H1 (cell line): ENCODE measurements around the gene SERTAD2. TPM values are rescaled to one million over a fixed set of nuclear protein-coding genes. Genes with fewer than 3 reads are reported as not detected.

Experiments used
- CTCF ChIA-PET: fragments of 300-600 bp; sonication (Branson Sonifier 250); formaldehyde crosslinking; loops from one replicate; lab custom pipeline; 2021; ENCODE audit not compliant: partially characterized antibody; lab: Charles Lee
- POLR2A ChIA-PET: fragments of 300-600 bp; sonication (Branson Sonifier 250); formaldehyde crosslinking; loops from one replicate; lab custom pipeline; 2021; ENCODE audit warnings: inconsistent platforms; ENCODE audit not compliant: partially characterized antibody; lab: Charles Lee
- DNase-seq, 2 experiments: peaks; one replicate each; pipeline versions ENCODE4 v3.0.0 to v3.0.0-alpha.2; 2010 to 2022; ENCODE audit warnings: low spot score in 2 of 2, low read depth in 1 of 2, mixed read lengths in 1 of 2
- FAIRE-seq: peaks from 2 replicates; lab custom pipeline; 2011; peaks lifted over from hg19 to GRCh38; lab: Jason Lieb, UNC
- H2AFZ ChIP-seq: 2 replicates; pipeline ENCODE4 v1.8.1; 2012; ENCODE audit warnings: low read length, inconsistent platforms
- H2AK5ac ChIP-seq: 2 replicates; pipeline ENCODE4 v1.6.1; 2013; ENCODE audit warnings: low read depth, low read length
- H2BK120ac ChIP-seq: replicated peaks from 2 replicates; pipeline ENCODE3; 2013; ENCODE audit warnings: low read depth, low read length, inconsistent platforms
- H2BK12ac ChIP-seq: 2 replicates; pipeline ENCODE4 v1.6.1; 2013; ENCODE audit warnings: low read depth, low read length
- H2BK15ac ChIP-seq: 2 replicates; pipeline ENCODE4 v1.6.1; 2013; ENCODE audit warnings: low read length
- H2BK20ac ChIP-seq: 2 replicates; pipeline ENCODE4 v1.6.1; 2013; ENCODE audit warnings: low read length
- H2BK5ac ChIP-seq: 2 replicates; pipeline ENCODE4 v1.6.1; 2013; ENCODE audit warnings: low read depth, low read length
- H3K14ac ChIP-seq: 2 replicates; pipeline ENCODE4 v1.6.1; 2013; ENCODE audit warnings: inconsistent platforms; ENCODE audit not compliant: insufficient read length
- H3K18ac ChIP-seq: 2 replicates; pipeline ENCODE4 v1.6.1; 2013; ENCODE audit warnings: low read length; ENCODE audit errors: extremely low read depth
- H3K23ac ChIP-seq: 2 replicates; pipeline ENCODE4 v1.6.1; 2013; ENCODE audit warnings: inconsistent platforms; ENCODE audit not compliant: insufficient read length
- H3K23me2 ChIP-seq: 2 replicates; pipeline ENCODE4 v1.6.1; 2013; ENCODE audit warnings: low read depth, low read length
- H3K27ac ChIP-seq: 2 replicates; pipeline ENCODE4 v1.6.1; 2011; ENCODE audit warnings: low read depth, low read length, inconsistent platforms
- H3K27me3 ChIP-seq, 4 experiments: replicated peaks in 1 of 4; 1 replicate in 1 of 4; 2 replicates in 3 of 4; pipeline versions ENCODE4 v1.6.1 to v1.8.1; 2011 to 2013; ENCODE audit warnings: low read length in 3 of 4, mild to moderate bottlenecking in 3 of 4, inconsistent platforms in 2 of 4, mixed read lengths in 2 of 4, moderate library complexity in 1 of 4; ENCODE audit not compliant: control insufficient read depth in 3 of 4, insufficient read depth in 3 of 4; ENCODE audit errors: extremely low read depth in 1 of 4
- H3K36me3 ChIP-seq, 4 experiments: 2 replicates each; pipeline versions ENCODE4 v1.6.1 to v1.8.1; 2011 to 2013; ENCODE audit warnings: mild to moderate bottlenecking in 4 of 4, low read length in 3 of 4, moderate library complexity in 2 of 4, control low read depth in 1 of 4, inconsistent platforms in 1 of 4; ENCODE audit not compliant: insufficient read depth in 4 of 4, control insufficient read depth in 2 of 4
- H3K4ac ChIP-seq: replicated peaks from 2 replicates; pipeline ENCODE3; 2013; ENCODE audit warnings: low read length, low read depth, mixed read lengths, inconsistent platforms; ENCODE audit not compliant: insufficient read length
- H3K4me1 ChIP-seq, 4 experiments: replicated peaks in 1 of 4; 1 replicate in 1 of 4; 2 replicates in 3 of 4; pipeline versions ENCODE4 v1.6.1 to v1.8.1; 2011 to 2013; ENCODE audit warnings: low read length in 3 of 4, inconsistent platforms in 2 of 4, mixed read lengths in 1 of 4; ENCODE audit not compliant: insufficient read depth in 4 of 4, control insufficient read depth in 3 of 4
- H3K4me2 ChIP-seq, 2 experiments: 2 replicates each; pipeline versions ENCODE4 v1.6.1 to v1.8.1; 2011 to 2013; ENCODE audit warnings: low read depth in 2 of 2, low read length in 2 of 2, control low read depth in 1 of 2, inconsistent platforms in 1 of 2, mild to moderate bottlenecking in 1 of 2; ENCODE audit not compliant: insufficient read depth in 1 of 2
- H3K4me3 ChIP-seq, 4 experiments: fragments of 200-600, 300-600 bp in 1 of 4; sonication (generic), shearing (Covaris generic), sonication (Bioruptor Twin) in 1 of 4; 2 replicates each; pipeline versions ENCODE4 v1.5.1 to v1.8.1; 2011 to 2016; ENCODE audit warnings: low read length in 4 of 4, low read depth in 3 of 4, control low read depth in 2 of 4, inconsistent platforms in 2 of 4, mild to moderate bottlenecking in 2 of 4, mixed read lengths in 1 of 4, moderate library complexity in 1 of 4; ENCODE audit not compliant: insufficient read depth in 2 of 4; ENCODE audit errors: extremely low read depth in 1 of 4
- H3K56ac ChIP-seq: replicated peaks from 2 replicates; pipeline ENCODE3; 2013; ENCODE audit warnings: low read depth, mild to moderate bottlenecking, mixed read lengths, low read length, inconsistent platforms; ENCODE audit not compliant: insufficient read length
- H3K79me1 ChIP-seq: 2 replicates; pipeline ENCODE4 v1.6.1; 2013; ENCODE audit warnings: low read depth, low read length, control low read depth
- H3K79me2 ChIP-seq, 2 experiments: 2 replicates each; pipeline versions ENCODE4 v1.6.1 to v1.8.1; 2012 to 2013; ENCODE audit warnings: low read length in 2 of 2, mild to moderate bottlenecking in 2 of 2, inconsistent platforms in 1 of 2; ENCODE audit not compliant: insufficient read depth in 2 of 2, control insufficient read depth in 1 of 2
- H3K9ac ChIP-seq, 4 experiments: replicated peaks in 1 of 4; 1 replicate in 1 of 4; 2 replicates in 3 of 4; pipeline versions ENCODE4 v1.6.1 to v1.8.1; 2011 to 2013; ENCODE audit warnings: low read depth in 3 of 4, low read length in 3 of 4, control low read depth in 2 of 4, mild to moderate bottlenecking in 2 of 4, moderate library complexity in 2 of 4, inconsistent platforms in 1 of 4; ENCODE audit errors: extremely low read depth in 1 of 4
- H3K9me3 ChIP-seq, 2 experiments: 2 replicates each; pipeline versions ENCODE4 v1.6.1 to v1.8.1; 2012 to 2013; ENCODE audit warnings: mild to moderate bottlenecking in 2 of 2, moderate library complexity in 2 of 2, control low read depth in 1 of 2, inconsistent platforms in 1 of 2, low read depth in 1 of 2, low read length in 1 of 2, mixed read lengths in 1 of 2; ENCODE audit not compliant: insufficient read depth in 2 of 2
- H4K20me1 ChIP-seq, 2 experiments: replicated peaks in 1 of 2; 2 replicates each; pipeline versions ENCODE3 to v1.8.1; 2011 to 2013; ENCODE audit warnings: inconsistent platforms in 2 of 2, low read length in 2 of 2, mild to moderate bottlenecking in 1 of 2; ENCODE audit not compliant: insufficient read depth in 2 of 2, control insufficient read depth in 1 of 2
- H4K5ac ChIP-seq: 2 replicates; pipeline ENCODE4 v1.6.1; 2013; ENCODE audit warnings: low read length, low read depth, mixed read lengths, inconsistent platforms; ENCODE audit not compliant: insufficient read length
- H4K8ac ChIP-seq: 2 replicates; pipeline ENCODE4 v1.8.0; 2013; ENCODE audit warnings: mild to moderate bottlenecking, moderate library complexity, low read length, inconsistent platforms; ENCODE audit not compliant: insufficient read depth; ENCODE audit errors: extremely low read depth
- H4K91ac ChIP-seq: replicated peaks from 2 replicates; pipeline ENCODE3; 2013; ENCODE audit warnings: low read length, mixed read lengths, inconsistent platforms; ENCODE audit not compliant: insufficient read length
- CBX5 ChIP-seq: fragments of 300-800, 300-1000 bp; sonication (generic); IDR thresholded peaks from 2 replicates; pipeline ENCODE4 v1.7.1; 2016; ENCODE audit warnings: antibody characterized with exemption, low read length, low read depth
- CREB1 ChIP-seq: IDR thresholded peaks from 2 replicates; pipeline ENCODE4 v1.6.1; 2012; ENCODE audit warnings: inconsistent platforms
- EP300 ChIP-seq, 2 experiments: IDR thresholded peaks; 1 replicate in 1 of 2; 2 replicates in 1 of 2; pipeline ENCODE4 v1.6.1; 2011 to 2012; ENCODE audit warnings: low read depth in 2 of 2, low read length in 2 of 2, mild to moderate bottlenecking in 2 of 2, borderline replicate concordance in 1 of 2, inconsistent platforms in 1 of 2, moderate library complexity in 1 of 2
- HDAC2 ChIP-seq, 2 experiments: fragments of 300-600 bp in 1 of 2; sonication (generic) in 1 of 2; IDR thresholded peaks; 2 replicates each; pipeline ENCODE4 v1.6.1; 2011 to 2012; ENCODE audit warnings: low read depth in 2 of 2, low read length in 2 of 2, mild to moderate bottlenecking in 2 of 2, moderate library complexity in 2 of 2, borderline replicate concordance in 1 of 2, inconsistent platforms in 1 of 2
- HDAC6 ChIP-seq: IDR thresholded peaks from one replicate; pipeline ENCODE4 v1.7.1; 2012; ENCODE audit warnings: low read depth, mild to moderate bottlenecking, inconsistent platforms, low read length, moderate library complexity
- KDM5A ChIP-seq: fragments of 200-600 bp; IDR thresholded peaks from 2 replicates; pipeline ENCODE4 v1.7.1; 2012; ENCODE audit warnings: mild to moderate bottlenecking, low read length, inconsistent platforms, mixed read lengths
- PHF8 ChIP-seq: fragments of 200-600 bp; sonication (generic); conservative IDR thresholded peaks from 2 replicates; pipeline ENCODE4 v1.7.1; 2012; ENCODE audit warnings: low read depth, mild to moderate bottlenecking, inconsistent platforms, low read length, moderate library complexity
- SAP30 ChIP-seq: fragments of 300-600 bp; sonication (generic); IDR thresholded peaks from 2 replicates; pipeline ENCODE4 v1.7.1; 2012; ENCODE audit warnings: low read length, moderate library complexity, mild to moderate bottlenecking, inconsistent platforms; ENCODE audit not compliant: insufficient read depth, insufficient replicate concordance
- SP2 ChIP-seq: IDR thresholded peaks from 2 replicates; pipeline ENCODE4 v1.6.1; 2012; ENCODE audit warnings: mild to moderate bottlenecking, low read length, inconsistent platforms
- SRF ChIP-seq: IDR thresholded peaks from 2 replicates; pipeline ENCODE4 v1.6.1; 2011; ENCODE audit warnings: mild to moderate bottlenecking, low read depth, low read length, moderate library complexity
- TAF1 ChIP-seq: IDR thresholded peaks from 2 replicates; pipeline ENCODE4 v1.6.1; 2011; ENCODE audit warnings: mild to moderate bottlenecking, low read depth, low read length
- YY1 ChIP-seq: IDR thresholded peaks from 2 replicates; pipeline ENCODE4 v1.6.1; 2011; ENCODE audit warnings: low read depth, mild to moderate bottlenecking, low read length
- WGBS, 2 experiments: shearing (Covaris generic) in 1 of 2; methylation state at CpG; one replicate each; pipeline versions ENCODE4 v1.1.6 to v1.1.7; 2013 to 2015; ENCODE audit warnings: low lambda C conversion rate in 2 of 2, mixed read lengths in 2 of 2, inconsistent platforms in 1 of 2, low coverage in 1 of 2, missing lambda C conversion rate in 1 of 2; ENCODE audit not compliant: insufficient replicate concordance in 2 of 2, insufficient coverage in 1 of 2, insufficient read length in 1 of 2; ENCODE audit errors: extremely low coverage in 1 of 2, missing lambda C conversion rate in 1 of 2; 5-methylcytosine and 5-hydroxymethylcytosine counted together
- polyA plus RNA-seq, 7 experiments: library from polyadenylated mRNA; depleted of rRNA in 3 of 7; stranded (reverse) in 5 of 7; unstranded in 2 of 7; fragments of >200 nt in 5 of 7; fragments of 200-250 nt in 2 of 7; gene quantifications; 1 replicate in 5 of 7; 2 replicates in 1 of 7; 4 replicates in 1 of 7; pipeline versions ENCODE4 v1.2.1 to v1.2.3, GENCODE V29; 2011 to 2013; ENCODE audit warnings: missing spikeins in 2 of 7, mixed read lengths in 2 of 7
- total RNA-seq: library from RNA; stranded (reverse); fragmentation: NEBNext Ultra II Directional; extraction: Animal tissue kit (Norgen Biotek cat#: 25700); gene quantifications from 2 replicates; pipeline ENCODE4 v1.2.1, GENCODE V29; 2021

The SERTAD2 gene
- total and polyA plus RNA-seq, 2 of the 8 experiments (the other 6 are each of a cell fraction or from before 2014, with no cell fraction given): 2.9 to 4.5 TPM

GRCh38 chr2:64679673-64680425 is 26.1 kb upstream of the SERTAD2 start:
- no peak overlapping the region for H4K91ac ChIP-seq
- H2AFZ ChIP-seq: no peak overlapping the region
- no peak overlapping the region for H2BK12ac ChIP-seq
- no peak for FAIRE-seq
- H3K27me3 ChIP-seq: no peaks in the 10 kb centered on the region
- H3K27ac ChIP-seq: no peak overlapping the region
- 89% methylated on average over 6 of the region's 6 CpGs; no CpG with 5 or more reads in 1 of the 2 experiments for WGBS, 2 experiments
- no peak overlapping the region for H2BK5ac ChIP-seq
- no peak overlapping the region for H4K5ac ChIP-seq
- no peak overlapping the region for H2BK20ac ChIP-seq
- H3K9me3 ChIP-seq: no peaks in the 10 kb centered on the region
- DNase-seq: no peak
- H3K4me2 ChIP-seq: no peak overlapping the region
- no peak overlapping the region for H3K18ac ChIP-seq
- no peaks in the 10 kb centered on the region for H3K23me2 ChIP-seq
- H3K79me2 ChIP-seq: no peaks in the 10 kb centered on the region
- H3K4ac ChIP-seq: peak overlapping the region; percentile 29
- H4K8ac ChIP-seq: no peak overlapping the region
- no peaks in the 10 kb centered on the region for H3K79me1 ChIP-seq
- H3K9ac ChIP-seq: no peak overlapping the region
- POLR2A ChIA-PET: no interaction called here
- H4K20me1 ChIP-seq: no peaks in the 10 kb centered on the region
- H3K23ac ChIP-seq: no peak overlapping the region
- H2BK15ac ChIP-seq: no peak overlapping the region
- no peak overlapping the region for H2BK120ac ChIP-seq
- H3K14ac ChIP-seq: no peak overlapping the region
- H3K36me3 ChIP-seq: no peaks in the 10 kb centered on the region
- CTCF ChIA-PET: interaction anchor here (1.3 kb wide), 1 partner anchor 179 kb away, joined by 4 read pairs; no protein-coding TSS in a partner anchor
- H3K4me1 ChIP-seq: peaks cover 0 to 3% (median 0%) of the 10 kb centered on the region in 4 experiments; a peak in 1 of 7 replicates
- no peak overlapping the region for H2AK5ac ChIP-seq
- H3K4me3 ChIP-seq: no peak overlapping the region
- H3K56ac ChIP-seq: no peak overlapping the region
- TF ChIP-seq KDM5A (no peak), CREB1 (no peak), SRF (no peak), EP300 (IDR thresholded peaks at IDR 0.05; ENCODE audit: borderline replicate concordance in 1 of 2, low read depth in 2 of 2, low read length in 2 of 2) (no peak), YY1 (no peak), SAP30 (no peak), HDAC2 (IDR thresholded peaks at IDR 0.05; ENCODE audit: borderline replicate concordance in 1 of 2, low read depth in 2 of 2, low read length in 2 of 2) (no peak), HDAC6 (no peak), TAF1 (no peak), SP2 (no peak), PHF8 (no peak), CBX5 (no peak)
